HG03521 (cell line): ENCODE data around the gene KCNIP4.

Source experiments
- ATAC-seq: cut with Tn5 transposase; IDR thresholded peaks from one replicate; pipeline ENCODE4 v1.9.1; 2021; ENCODE audit warnings: mild to moderate bottlenecking, moderate library complexity; ENCODE audit not compliant: unreplicated experiment

Gene KCNIP4

DNA sequence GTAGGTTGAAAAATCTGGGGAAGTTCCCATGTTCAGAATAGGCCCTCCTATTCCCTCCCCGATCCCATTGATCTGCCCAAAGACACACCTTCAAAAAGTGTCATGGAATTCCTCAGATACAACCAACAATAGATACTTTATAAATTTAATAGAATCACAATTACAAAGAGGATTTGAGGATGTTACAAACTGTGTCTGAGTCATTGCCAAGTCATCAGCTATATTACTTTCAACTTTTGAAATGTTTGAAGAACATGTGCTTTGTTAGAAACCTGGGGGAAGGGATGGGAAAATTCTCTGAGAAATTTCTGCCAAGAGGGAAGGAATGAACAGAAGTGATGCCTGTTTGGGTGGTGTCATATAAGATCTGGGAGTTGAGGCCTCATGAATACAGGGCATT lies 46.7 kb downstream of the KCNIP4 start:
- no peak for ATAC-seq

DNA sequence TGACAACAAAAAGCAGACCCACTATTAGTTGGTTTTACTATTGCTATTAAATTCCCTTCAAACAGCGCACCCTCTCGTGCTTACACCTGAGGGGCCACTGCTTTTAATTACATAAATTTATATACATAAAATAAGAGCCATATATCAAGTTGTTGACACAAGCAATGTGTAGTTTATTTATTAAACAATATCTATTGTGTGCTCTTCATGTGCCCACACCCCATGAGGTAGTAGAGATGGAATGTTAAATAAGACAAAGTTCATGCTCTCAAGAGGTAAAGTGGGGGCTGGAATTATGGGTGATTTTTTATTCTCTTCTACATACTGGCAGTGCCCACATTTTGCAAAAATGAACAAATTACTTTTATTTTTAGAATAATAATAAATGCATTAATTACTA lies 47.3 kb downstream of the KCNIP4 start:
- ATAC-seq, result no peak

DNA sequence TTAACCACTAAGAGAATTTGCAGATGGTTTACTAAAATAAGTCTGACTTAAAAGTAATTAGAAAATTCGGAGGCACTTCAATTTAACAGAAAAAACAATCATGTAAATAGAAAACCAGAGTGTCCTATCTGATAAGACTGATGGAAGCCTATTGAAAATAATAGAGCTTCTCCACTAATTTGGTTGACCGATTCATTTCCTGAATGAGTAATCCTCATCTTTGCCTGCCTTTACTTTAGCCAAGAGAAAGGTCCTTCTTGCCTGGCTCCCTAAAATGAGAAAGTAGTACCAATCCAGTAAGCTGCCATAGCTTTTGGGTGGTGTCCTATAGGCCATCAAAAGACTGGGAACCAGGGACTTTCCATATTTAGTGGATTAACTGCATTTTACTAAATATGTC lies 48.4 kb downstream of the KCNIP4 start:
- no peak for ATAC-seq

DNA sequence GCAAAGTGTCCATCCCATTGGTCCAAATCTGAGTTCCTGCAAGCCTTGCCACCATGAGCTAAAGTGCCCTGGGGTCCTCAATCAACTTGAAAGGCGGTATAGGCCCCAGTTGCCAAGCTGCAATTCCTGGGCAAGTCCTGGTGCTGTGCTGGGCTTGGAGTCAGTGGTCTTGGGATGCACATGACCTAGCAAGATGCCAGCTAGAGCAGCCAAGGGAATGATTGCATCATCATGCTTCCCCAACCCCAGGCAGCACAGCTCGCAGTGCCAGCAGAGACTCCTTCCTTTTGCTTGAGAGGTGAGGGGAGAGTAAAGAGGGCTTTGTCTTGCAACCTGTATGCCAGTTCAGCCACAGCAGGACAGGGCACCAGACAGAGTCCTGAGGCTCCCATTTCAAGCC lies 50.5 kb downstream of the KCNIP4 start:
- ATAC-seq, result no peak

DNA sequence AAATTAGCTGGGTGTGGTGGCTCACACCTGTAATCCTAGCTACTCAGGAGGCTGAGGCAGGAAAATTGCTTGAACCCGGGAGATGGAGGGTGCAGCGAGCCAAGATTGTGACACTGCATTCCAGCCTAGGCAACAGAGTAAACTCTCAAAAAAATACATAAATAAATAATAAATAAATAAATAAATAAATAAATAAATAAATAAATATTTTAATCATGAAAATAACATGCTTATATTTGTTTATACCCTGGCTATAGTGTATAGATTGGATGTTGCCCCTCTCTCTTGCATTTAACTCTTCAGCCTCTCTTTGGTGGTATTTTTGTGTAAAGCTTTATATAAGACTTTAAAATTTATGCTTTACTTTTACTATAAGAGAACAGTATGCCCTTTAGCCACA lies 51.8 kb downstream of the KCNIP4 start:
- no peak for ATAC-seq

DNA sequence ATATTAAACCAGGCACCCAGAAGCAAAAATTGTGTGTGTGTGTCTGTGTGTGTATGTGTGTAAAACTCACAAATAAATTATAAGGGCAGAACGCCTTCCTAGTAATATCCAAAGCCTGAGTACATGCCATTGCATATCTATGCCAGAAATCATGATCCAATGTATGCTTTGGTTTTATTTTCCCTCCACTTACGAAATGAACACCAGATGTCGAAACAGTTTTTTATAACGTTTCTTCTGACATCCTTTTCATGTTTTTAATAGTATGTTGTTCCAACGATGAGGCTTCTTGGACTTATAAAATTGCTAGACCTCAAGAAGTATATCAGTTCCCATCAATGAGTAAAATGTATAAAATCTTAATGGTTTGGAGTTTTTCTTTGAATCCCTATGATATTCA lies 55.4 kb downstream of the KCNIP4 start:
- ATAC-seq, result no peak

DNA sequence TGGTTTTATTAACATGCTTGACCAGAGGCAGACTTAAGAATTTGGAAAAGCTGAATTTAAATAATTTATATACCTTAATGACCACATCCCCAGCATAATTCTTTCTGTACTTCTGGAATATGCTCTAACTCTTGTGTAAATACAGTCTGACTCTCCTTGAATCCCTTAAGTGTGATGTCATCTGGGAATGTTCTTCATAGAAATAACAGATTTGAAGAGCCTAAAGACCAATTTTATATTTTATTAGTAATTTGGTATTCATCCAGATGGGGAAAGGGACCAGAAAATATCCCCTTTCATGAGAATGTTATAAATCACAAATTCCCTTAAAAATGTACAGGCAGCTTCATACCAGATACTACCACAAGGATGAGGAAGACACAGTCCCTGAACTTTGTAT lies 58.3 kb downstream of the KCNIP4 start:
- ATAC-seq, result no peak

DNA sequence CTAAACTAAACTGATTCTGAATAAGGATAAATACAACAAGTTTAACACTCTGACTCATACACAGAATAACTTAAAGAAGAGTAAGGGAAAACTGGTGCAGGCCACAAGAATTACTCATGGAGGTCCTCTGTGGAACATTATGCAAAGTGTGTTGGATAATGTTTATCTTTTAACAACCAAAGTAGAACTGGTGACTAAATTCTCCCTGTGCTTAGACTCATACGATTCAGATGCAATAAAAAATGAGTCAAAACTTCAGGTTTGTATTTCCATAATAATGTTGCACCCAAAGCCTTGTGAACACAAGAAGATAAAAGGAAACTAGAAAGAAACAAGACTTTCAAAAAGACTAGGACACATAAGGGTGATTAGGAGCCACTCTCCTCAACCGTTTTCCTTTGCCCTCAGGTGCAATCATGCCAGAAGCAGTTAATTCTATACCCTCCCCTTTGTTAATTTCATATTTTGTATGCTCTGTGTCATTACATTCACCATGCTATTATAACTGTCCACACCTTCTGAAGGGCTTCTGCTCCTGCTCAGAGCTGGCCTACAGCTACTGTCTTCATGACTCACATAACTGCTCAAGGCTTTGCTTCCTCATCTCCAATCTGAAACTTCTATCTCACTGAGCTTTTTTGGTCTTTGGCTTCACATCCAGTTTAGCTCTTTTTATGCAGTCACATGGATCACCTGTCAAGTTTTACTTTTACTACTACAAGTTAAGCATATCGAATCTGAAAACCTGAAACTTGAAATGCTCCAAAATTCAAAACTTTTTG lies 60.2 kb downstream of the KCNIP4 start:
- no peak for ATAC-seq

DNA sequence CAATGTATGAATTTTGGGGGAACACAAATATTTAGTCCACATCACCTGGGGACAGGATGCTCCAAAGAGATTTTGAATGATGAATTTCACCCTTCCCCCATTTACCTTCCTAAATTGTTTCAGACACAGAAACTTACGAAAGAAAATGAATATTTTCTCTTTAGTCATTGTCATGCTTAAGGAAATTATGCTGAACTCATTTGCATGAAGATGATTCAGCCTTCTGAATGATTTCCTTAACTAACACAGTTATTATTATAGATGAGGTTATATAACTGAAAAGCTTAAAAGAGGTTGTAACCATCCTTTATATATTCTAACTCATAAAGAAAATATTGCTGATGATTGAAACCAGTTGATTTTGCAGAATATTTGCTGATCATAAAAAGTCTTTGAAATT lies 61.1 kb downstream of the KCNIP4 start:
- ATAC-seq, result no peak

DNA sequence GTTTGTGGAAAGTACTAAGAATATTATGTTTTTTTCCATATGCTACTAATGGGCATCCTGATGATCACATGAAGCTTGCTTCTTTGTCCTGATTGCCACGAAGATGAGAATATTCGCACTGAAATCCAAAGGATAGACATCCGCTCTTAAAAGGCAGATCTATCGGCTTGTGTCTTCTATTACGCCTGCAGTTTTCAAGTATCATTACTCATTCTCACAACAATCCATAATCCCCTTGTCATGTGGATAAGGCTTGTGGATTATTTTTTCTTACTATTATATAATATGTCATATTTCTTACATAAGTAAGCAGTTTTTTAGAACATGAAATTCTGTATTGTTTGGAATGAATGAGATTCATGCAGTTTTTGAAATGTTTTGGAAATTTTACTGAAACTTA lies 62.8 kb downstream of the KCNIP4 start:
- no peak for ATAC-seq

DNA sequence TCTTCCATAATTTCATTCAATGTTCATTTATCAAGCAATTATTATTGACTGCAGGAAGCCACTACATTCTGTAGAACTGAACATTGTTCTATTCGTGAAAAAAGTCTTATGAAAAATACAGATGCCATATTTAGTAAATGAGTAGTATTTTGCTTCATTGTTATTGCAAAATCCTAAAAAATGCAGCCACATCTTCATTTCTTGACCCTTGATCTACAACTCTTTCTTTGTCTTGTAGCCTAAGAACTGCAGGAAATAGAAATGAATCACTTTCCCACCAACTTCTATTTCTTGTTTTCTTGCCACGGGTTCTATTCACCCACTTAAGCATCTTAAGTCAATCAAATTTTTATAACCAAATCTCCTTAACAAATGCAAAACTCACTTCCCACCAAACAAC lies 63.3 kb downstream of the KCNIP4 start:
- ATAC-seq, result no peak

DNA sequence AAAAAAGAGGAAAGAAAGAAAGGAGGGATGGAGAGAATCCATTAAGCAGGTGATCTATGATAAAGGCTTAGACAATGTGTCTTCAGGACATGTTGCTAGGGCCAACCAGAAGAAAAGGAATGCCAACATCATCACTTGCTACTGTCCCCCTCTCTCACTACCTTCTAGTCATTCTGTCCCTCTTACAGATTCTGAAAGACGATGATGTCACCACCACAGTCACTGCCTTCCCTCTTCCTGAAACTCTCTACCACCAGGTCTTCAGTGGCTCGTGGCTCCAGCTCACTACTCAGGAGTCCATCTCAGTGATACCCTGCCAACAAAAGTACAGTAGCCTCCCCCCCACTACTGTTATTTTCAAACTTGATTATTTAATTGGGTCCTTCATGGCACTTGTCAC lies 64.0 kb downstream of the KCNIP4 start:
- ATAC-seq, result no peak

DNA sequence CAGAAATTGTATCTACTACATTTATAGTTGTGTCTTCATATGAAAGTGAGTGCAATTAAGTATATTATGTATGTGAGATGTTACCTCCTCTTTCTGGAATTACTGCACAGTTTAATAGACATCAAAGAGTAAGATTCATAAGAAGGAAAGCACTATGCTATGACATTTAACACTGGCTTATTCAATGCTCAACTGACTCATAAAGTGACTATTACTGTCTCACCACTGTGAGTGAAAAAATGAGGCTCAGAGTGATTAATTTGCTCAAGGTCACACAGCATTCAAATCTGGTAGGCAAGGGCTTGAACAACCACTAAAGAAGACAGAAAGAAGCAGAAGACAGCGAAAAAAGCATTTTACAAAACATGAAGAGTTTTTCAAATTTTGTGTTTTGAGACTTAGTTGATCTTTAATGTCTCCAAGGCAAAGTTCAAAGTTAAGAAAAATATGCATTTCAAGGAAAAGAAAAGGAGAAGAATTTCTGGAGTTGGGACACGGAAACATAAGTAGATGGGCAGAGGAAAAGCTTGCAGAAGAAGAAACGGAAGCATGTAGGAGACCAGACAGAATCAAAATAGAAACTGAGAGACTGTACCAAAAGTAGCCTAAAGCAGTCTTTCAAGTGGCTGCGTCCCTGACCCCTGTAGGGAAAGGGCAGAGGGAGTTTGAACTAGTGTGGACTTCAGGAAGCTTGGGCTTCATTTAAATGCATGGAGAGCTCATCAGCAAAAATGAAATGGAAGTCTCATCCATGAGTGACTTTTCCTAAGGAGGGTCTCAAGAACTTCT lies 66.3 kb downstream of the KCNIP4 start:
- no peak for ATAC-seq

DNA sequence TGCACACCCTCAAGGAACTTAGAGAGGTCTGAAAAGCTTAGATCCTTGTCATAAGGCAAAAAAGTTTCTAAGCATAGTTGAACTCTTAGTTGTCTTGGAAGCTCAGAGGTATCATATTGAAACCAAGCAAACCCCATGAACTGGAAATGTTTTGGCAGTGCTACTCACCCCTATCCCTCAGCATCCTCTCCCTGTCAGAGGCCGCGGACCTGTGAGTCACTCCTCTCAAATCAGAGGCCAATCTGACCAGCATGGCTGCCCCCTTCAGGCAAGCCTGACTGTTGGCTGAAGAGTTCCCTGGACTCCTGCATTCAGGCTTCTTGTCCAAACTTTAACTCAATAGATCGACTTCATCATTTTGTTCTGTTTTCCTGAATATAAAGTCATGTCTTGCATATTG lies 69.4 kb downstream of the KCNIP4 start:
- no peak for ATAC-seq

DNA sequence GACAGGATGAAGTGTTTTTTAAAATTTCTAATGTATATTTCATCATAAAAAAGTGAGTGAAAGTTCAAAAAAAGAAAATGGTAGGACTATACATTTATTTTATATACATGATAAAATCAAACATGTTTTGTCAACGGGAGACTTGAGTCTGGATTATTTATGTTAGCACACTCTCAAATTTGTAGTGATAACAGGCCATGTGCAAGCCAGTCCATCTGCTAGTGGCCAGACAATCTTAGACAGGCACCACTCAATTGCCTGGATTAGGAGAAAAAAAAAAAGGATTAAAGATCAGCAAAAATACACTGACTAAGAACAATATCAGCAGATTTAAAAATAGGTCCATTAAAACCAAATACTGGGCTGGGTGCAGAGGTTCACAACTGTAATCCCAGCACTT lies 71.9 kb downstream of the KCNIP4 start:
- ATAC-seq, result no peak

DNA sequence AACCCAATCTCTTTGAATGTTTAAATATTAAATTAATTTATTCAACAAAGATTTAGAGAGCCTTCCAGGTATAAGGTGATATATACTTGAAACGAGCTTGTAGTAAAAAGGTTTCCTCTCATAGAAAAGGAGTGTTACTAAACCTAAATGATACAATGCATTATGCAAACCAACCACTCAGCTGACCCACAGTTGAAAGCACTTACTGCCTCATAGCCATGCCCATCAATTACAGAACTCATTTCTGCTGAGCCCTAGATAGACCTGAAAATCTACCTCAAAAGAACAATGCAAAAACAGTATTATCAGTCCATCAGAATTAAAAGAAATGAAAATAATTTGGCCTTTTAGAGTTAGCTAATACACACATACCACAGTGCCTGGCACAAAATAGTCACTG lies 75.4 kb downstream of the KCNIP4 start:
- ATAC-seq, result no peak

DNA sequence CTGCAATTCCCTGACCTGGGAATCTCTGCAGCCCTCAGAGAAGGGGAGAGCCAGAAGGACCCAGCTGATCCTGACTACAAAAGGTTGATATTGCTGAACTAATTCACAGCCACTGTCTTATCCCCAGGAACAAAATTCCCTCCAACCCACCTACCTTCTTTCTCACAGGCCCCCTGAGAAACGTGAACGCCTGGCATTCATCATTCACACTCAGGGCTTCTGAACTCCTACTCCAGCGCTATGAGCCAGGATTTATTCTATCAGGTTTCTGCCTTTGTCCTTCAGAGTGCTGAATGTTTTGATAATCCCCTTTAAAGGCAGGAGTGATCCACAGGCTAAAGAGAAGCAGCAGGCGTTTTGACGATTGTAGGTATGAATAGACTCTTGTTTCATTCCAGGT lies 76.5 kb downstream of the KCNIP4 start:
- ATAC-seq, result no peak

DNA sequence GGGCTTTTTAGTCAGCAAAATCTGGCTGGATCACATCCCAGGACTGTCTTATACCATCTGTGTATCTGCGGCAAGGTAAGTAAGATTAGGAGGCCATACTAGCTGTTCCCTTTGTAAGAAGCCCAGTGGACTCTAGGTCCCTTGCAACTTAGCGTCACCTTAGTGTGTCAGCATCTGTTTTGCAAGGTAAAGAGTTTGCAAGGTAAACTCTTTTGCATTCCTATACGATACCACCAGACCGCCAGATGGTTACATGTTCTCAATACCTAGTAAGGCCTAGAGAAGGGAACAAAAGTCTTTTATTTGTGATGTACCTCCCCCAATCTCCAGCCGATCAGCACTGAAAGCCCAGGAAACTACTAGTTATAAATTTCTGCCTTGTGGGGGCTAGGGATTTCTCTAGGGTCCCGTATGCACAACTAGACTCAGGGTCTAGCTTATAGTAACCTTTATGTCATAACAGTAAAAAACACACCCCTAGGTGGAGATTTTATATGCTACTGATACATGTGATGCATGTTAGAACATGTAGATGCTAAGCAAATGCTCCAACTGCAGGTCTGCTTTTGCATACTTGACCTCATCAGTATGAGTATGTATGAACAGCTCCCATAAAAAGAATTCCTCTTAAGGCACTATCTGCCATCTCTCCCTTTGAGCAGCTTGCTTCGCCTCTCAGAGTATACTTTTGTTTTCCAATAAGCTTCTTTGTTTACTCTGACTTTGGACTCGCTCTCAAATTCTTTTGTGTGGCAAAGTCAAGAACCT lies 78.4 kb downstream of the KCNIP4 start:
- ATAC-seq, result no peak

DNA sequence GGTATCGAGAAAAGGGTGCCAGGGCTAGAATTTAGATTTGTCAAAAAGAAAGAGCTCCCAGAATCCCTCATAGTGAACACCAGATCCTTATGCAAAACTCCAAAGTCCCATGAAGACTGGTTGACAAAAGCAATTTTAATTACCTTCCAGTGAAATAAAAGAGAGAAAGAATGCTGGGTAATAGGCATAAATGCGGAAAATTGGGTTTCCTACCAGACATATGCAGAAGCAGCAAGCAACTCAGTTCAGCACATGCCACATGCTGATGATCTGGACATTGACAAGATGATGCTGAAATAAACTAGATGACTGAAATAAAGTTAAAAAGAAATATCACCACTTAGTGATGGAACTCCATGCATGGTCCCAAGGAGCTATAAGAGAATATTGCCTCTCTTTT lies 83.9 kb downstream of the KCNIP4 start:
- ATAC-seq, result no peak

DNA sequence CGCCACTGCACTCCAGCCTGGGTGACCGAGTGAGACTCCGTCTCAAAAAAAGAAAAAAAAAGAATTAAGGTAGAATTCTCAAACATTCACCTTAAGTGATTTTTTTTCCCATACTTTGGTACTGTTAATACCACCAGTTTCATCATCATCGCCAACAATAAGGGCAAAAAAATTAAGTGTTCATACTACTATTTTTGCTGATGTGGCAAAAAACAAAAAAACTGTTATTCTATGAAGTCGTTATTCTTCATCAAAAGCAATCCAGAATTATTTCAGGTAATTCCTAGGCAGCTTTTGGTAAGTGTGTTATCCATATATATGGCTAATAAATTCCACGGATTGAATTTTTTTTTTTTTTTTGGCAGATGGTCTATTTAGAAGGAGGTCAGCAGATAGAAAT lies 85.7 kb downstream of the KCNIP4 start:
- no peak for ATAC-seq

DNA sequence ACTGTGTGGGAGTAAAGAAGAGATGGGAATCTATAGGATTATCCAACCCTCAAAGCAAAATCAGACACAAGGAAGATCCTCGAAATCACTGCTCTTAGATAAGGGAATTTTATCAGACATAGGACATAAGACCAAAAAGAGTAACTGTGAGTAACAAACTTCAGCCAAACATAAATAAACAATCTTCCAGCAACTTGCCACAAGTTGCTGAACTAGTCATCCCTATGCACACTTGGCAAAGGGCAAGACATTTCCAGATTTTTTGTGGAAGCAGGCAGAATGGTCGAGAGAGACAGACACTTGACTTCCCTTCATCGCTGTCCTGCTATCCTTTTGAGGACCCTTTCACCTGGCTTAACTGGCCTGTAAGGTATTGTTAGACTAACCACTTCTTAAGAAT lies 89.6 kb downstream of the KCNIP4 start:
- no peak for ATAC-seq

DNA sequence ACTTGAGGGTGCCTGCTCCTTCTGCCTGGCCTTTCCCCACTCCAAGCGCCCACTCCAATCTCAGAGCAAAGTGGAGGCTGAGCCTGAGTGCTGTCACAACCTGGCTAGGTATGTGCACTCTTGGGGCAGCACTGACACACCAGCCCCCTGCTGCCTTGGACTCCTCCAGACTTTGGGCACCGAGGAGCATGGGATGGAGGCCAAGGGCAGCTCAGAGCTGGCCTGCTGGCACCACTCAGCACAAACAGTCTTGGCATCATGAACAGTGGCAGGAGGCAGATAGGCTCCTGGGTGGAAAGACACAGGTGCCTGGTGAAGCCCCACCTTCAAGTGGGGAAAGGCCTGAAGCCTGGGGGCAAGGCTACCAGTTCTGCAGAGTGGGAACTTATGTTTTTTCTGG lies 91.8 kb downstream of the KCNIP4 start:
- ATAC-seq, result no peak
